ENCODE results near the gene SPIB.
"Not testable (repeated sequence)": the region's sequence is repeated elsewhere in the genome, so short reads cannot be mapped to it uniquely, and the experiment has no call there.

The SPIB gene

GRCh38 chr19:50432221-50433028 is 13.7 kb downstream of the SPIB start, which contains the start of gene MYBPC2:
Gene MYBPC2, plus strand, starts transcription at chr19:50432892. Its CDS starts 62 bp downstream, at chr19:50432954.
- Histone ChIP-seq H3K9me3 (ENCODE audit: control insufficient read depth, insufficient read depth, low read length) (no peaks in the 10 kb centered on the region), H3K36me3 (ENCODE audit: insufficient read depth, low read length) (no peaks in the 10 kb centered on the region), H3K9ac (ENCODE audit: low read depth, low read length) (peak within 1 kb of the TSS; percentile 76), H3K4me1 (ENCODE audit: insufficient read depth, low read length) (peaks cover 11% of the 10 kb centered on the region; the same call in 1 of the 2 replicates)

- Histone ChIP-seq H3K9me3 (ENCODE audit: control insufficient read depth, insufficient read depth, low read length) (no peaks in the 10 kb centered on the region), H3K9ac (ENCODE audit: low read depth, low read length) (peak overlapping the region; percentile 76), H3K36me3 (ENCODE audit: insufficient read depth, low read length) (no peaks in the 10 kb centered on the region), H3K4me1 (ENCODE audit: insufficient read depth, low read length) (peaks cover 11% of the 10 kb centered on the region; the same call in 1 of the 2 replicates)
Measured at GRCh38 chr19:50433201-50434180, 14.8 kb downstream of the SPIB start.

- no peaks in the 10 kb centered on the region for H3K36me3 ChIP-seq (ENCODE audit: insufficient read depth, low read length)
- H3K9me3 ChIP-seq (ENCODE audit: control insufficient read depth, insufficient read depth, low read length): no peaks in the 10 kb centered on the region
- H3K4me1 ChIP-seq (ENCODE audit: insufficient read depth, low read length): peaks cover 11% of the 10 kb centered on the region; the same call in 1 of the 2 replicates
- H3K9ac ChIP-seq (ENCODE audit: low read depth, low read length): no peak overlapping the region
Measured at GRCh38 chr19:50434525-50434924, 15.8 kb downstream of the SPIB start.

- Histone ChIP-seq H3K4me1 (ENCODE audit: insufficient read depth, low read length) (peaks cover 11% of the 10 kb centered on the region; the same call in 1 of the 2 replicates), H3K9ac (ENCODE audit: low read depth, low read length) (no peak overlapping the region)
Measured at GRCh38 chr19:50435221-50435620, 16.5 kb downstream of the SPIB start.

GRCh38 chr19:50435627-50436026 is 16.9 kb downstream of the SPIB start:
- H3K36me3 ChIP-seq (ENCODE audit: insufficient read depth, low read length): no peaks in the 10 kb centered on the region
- no peaks in the 10 kb centered on the region for H3K9me3 ChIP-seq (ENCODE audit: control insufficient read depth, insufficient read depth, low read length)
- H3K4me1 ChIP-seq (ENCODE audit: insufficient read depth, low read length): peaks cover 11% of the 10 kb centered on the region; the same call in 1 of the 2 replicates
- no peak overlapping the region for H3K9ac ChIP-seq (ENCODE audit: low read depth, low read length)

More at GRCh38 chr19:50435221-50435620, 16.5 kb downstream of the SPIB start:
- Histone ChIP-seq H3K36me3 (ENCODE audit: insufficient read depth, low read length) (no peaks in the 10 kb centered on the region), H3K9me3 (ENCODE audit: control insufficient read depth, insufficient read depth, low read length) (no peaks in the 10 kb centered on the region)

- Histone ChIP-seq H3K9me3 (ENCODE audit: control insufficient read depth, insufficient read depth, low read length) (no peaks in the 10 kb centered on the region), H3K36me3 (ENCODE audit: insufficient read depth, low read length) (no peaks in the 10 kb centered on the region), H3K4me1 (ENCODE audit: insufficient read depth, low read length) (peaks cover 2% of the 10 kb centered on the region; the same call in 1 of the 2 replicates)
Measured at GRCh38 chr19:50437862-50438449, 19.2 kb downstream of the SPIB start.

GRCh38 chr19:50439130-50439529 is 20.4 kb downstream of the SPIB start:
- H3K9ac ChIP-seq (ENCODE audit: low read depth, low read length); H3K9me3 ChIP-seq (ENCODE audit: control insufficient read depth, insufficient read depth, low read length); H3K36me3 ChIP-seq (ENCODE audit: insufficient read depth, low read length); H3K4me1 ChIP-seq (ENCODE audit: insufficient read depth, low read length): not testable (repeated sequence)

More at GRCh38 chr19:50437862-50438449, 19.2 kb downstream of the SPIB start:
- no peak overlapping the region for H3K9ac ChIP-seq (ENCODE audit: low read depth, low read length)

GRCh38 chr19:50444059-50444458 is 25.3 kb downstream of the SPIB start:
- Histone ChIP-seq H3K36me3 (ENCODE audit: insufficient read depth, low read length) (no peaks in the 10 kb centered on the region), H3K4me1 (ENCODE audit: insufficient read depth, low read length) (no peaks in the 10 kb centered on the region)

GRCh38 chr19:50447053-50447452 is 28.3 kb downstream of the SPIB start:
- Histone ChIP-seq H3K9me3 (ENCODE audit: control insufficient read depth, insufficient read depth, low read length) (no peaks in the 10 kb centered on the region), H3K4me1 (ENCODE audit: insufficient read depth, low read length) (no peaks in the 10 kb centered on the region), H3K36me3 (ENCODE audit: insufficient read depth, low read length) (no peaks in the 10 kb centered on the region), H3K9ac (ENCODE audit: low read depth, low read length) (no peak overlapping the region)

More at GRCh38 chr19:50444059-50444458, 25.3 kb downstream of the SPIB start:
- Histone ChIP-seq H3K9me3 (ENCODE audit: control insufficient read depth, insufficient read depth, low read length) (no peaks in the 10 kb centered on the region), H3K9ac (ENCODE audit: low read depth, low read length) (no peak overlapping the region)

GRCh38 chr19:50447750-50448149 is 29.0 kb downstream of the SPIB start:
- Histone ChIP-seq H3K9ac (ENCODE audit: low read depth, low read length) (no peak overlapping the region), H3K9me3 (ENCODE audit: control insufficient read depth, insufficient read depth, low read length) (no peaks in the 10 kb centered on the region), H3K4me1 (ENCODE audit: insufficient read depth, low read length) (no peaks in the 10 kb centered on the region), H3K36me3 (ENCODE audit: insufficient read depth, low read length) (no peaks in the 10 kb centered on the region)

- Histone ChIP-seq H3K9ac (ENCODE audit: low read depth, low read length) (no peak overlapping the region), H3K9me3 (ENCODE audit: control insufficient read depth, insufficient read depth, low read length) (no peaks in the 10 kb centered on the region), H3K36me3 (ENCODE audit: insufficient read depth, low read length) (no peaks in the 10 kb centered on the region), H3K4me1 (ENCODE audit: insufficient read depth, low read length) (no peaks in the 10 kb centered on the region)
Measured at GRCh38 chr19:50449236-50449899, 30.6 kb downstream of the SPIB start.

GRCh38 chr19:50450369-50451222 is 31.9 kb downstream of the SPIB start:
- H3K4me1 ChIP-seq (ENCODE audit: insufficient read depth, low read length): no peaks in the 10 kb centered on the region
- H3K9ac ChIP-seq (ENCODE audit: low read depth, low read length): no peak overlapping the region; the same call in 1 of the 2 replicates
- no peaks in the 10 kb centered on the region for H3K36me3 ChIP-seq (ENCODE audit: insufficient read depth, low read length)
- no peaks in the 10 kb centered on the region for H3K9me3 ChIP-seq (ENCODE audit: control insufficient read depth, insufficient read depth, low read length)

GRCh38 chr19:50451223-50451534 is 32.4 kb downstream of the SPIB start:
- Histone ChIP-seq H3K4me1 (ENCODE audit: insufficient read depth, low read length) (no peaks in the 10 kb centered on the region), H3K9ac (ENCODE audit: low read depth, low read length) (no peak overlapping the region), H3K9me3 (ENCODE audit: control insufficient read depth, insufficient read depth, low read length) (no peaks in the 10 kb centered on the region), H3K36me3 (ENCODE audit: insufficient read depth, low read length) (no peaks in the 10 kb centered on the region)

Measured in ES-I3 (cell line).